Choroid plexus epithelial cell (primary cell): ENCODE measurements around the gene KBTBD6.
"Not testable (repeated sequence)": the region's sequence is repeated elsewhere in the genome, so short reads cannot be mapped to it uniquely, and the experiment has no call there.

Source experiments
- DNase-seq: peaks from one replicate; pipeline ENCODE4 v3.0.0-alpha.2; 2010; ENCODE audit warnings: low read depth
- H3K4me3 ChIP-seq: 2 replicates; pipeline ENCODE4 v1.5.1; 2011; ENCODE audit warnings: low read depth, mild to moderate bottlenecking, control low read depth, low read length, moderate library complexity
- TF ChIP-seq, protein P1 (sequence below): conservative IDR thresholded peaks from 2 replicates; pipeline ENCODE4 v1.5.1; 2011; ENCODE audit warnings: low read depth, mild to moderate bottlenecking, control low read depth, inconsistent platforms, low read length, moderate library complexity

KBTBD6 gene, protein sequence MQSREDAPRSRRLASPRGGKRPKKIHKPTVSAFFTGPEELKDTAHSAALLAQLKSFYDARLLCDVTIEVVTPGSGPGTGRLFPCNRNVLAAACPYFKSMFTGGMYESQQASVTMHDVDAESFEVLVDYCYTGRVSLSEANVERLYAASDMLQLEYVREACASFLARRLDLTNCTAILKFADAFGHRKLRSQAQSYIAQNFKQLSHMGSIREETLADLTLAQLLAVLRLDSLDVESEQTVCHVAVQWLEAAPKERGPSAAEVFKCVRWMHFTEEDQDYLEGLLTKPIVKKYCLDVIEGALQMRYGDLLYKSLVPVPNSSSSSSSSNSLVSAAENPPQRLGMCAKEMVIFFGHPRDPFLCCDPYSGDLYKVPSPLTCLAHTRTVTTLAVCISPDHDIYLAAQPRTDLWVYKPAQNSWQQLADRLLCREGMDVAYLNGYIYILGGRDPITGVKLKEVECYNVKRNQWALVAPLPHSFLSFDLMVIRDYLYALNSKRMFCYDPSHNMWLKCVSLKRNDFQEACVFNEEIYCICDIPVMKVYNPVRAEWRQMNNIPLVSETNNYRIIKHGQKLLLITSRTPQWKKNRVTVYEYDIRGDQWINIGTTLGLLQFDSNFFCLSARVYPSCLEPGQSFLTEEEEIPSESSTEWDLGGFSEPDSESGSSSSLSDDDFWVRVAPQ

GRCh38 chr13:41132512-41133152 is at the start of gene KBTBD6:
KBTBD6 (minus strand) TSS chr13:41132802; CDS start chr13:41132511, 291 bp downstream.
- H3K4me3 ChIP-seq = peak within 1 kb of the TSS; percentile 75
- DNase-seq = peak; percentile 99
- TF ChIP-seq, protein P1, sequence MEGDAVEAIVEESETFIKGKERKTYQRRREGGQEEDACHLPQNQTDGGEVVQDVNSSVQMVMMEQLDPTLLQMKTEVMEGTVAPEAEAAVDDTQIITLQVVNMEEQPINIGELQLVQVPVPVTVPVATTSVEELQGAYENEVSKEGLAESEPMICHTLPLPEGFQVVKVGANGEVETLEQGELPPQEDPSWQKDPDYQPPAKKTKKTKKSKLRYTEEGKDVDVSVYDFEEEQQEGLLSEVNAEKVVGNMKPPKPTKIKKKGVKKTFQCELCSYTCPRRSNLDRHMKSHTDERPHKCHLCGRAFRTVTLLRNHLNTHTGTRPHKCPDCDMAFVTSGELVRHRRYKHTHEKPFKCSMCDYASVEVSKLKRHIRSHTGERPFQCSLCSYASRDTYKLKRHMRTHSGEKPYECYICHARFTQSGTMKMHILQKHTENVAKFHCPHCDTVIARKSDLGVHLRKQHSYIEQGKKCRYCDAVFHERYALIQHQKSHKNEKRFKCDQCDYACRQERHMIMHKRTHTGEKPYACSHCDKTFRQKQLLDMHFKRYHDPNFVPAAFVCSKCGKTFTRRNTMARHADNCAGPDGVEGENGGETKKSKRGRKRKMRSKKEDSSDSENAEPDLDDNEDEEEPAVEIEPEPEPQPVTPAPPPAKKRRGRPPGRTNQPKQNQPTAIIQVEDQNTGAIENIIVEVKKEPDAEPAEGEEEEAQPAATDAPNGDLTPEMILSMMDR = no peak

DNA sequence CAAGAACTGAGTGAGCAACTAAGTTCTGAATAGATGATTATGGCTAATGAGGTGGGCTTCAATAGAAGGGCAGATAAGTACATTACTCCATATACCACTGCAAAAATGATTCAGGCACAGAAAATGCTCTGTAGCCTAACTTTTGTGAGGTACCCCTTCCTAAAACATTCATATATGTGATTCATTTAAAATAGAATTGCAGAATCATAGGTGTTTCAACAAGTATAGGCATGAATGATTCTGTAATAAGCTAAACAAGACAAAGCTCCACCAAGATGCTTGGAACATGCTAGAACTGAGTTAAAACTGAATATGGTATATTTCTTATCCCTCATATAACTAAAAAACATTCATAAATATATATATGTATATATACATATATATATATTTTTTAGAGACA is 49.6 kb upstream of the KBTBD6 start:
- H3K4me3 ChIP-seq = no peak overlapping the region
- TF ChIP-seq, protein P1 = no peak
- DNase-seq = no peak

DNA sequence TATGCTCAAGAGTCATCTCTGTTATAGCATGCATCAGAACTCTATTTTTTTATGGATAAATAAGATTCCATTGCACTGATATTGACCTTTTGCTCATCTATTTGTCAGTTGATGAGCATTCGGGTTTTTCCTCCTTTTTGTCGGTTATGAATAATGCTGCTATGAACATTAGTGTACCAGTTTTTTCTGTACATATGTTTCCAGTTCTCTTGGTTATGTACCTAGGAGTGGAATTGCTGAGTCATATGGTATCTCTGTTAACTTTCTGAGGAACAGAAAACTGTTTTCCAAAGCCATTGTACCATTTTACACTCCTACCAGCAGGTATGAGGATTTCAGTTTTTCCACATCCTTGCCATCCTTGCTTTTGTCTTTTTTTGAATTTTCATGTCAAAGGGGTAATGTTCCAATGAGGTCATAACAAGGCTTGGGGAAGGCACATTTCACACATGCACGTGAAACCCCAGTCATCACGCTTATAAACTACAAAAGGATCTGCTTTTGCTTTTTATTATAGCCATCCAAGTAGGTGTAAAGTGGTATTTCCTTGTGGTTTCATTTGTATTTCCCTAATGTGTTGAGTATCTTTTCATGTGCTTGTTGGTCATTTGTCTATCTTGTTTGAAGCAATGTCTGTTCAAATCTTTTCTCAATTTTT is 47.1 kb upstream of the KBTBD6 start:
- TF ChIP-seq, protein P1 = no peak
- H3K4me3 ChIP-seq = no peak overlapping the region
- peak; percentile 56 for DNase-seq

- H3K4me3 ChIP-seq = no peak overlapping the region
- TF ChIP-seq, protein P1 = no peak
- peak; percentile 45 for DNase-seq
These were observed 45.4 kb upstream of the KBTBD6 start for GRCh38 chr13:41178040-41178439.

DNA sequence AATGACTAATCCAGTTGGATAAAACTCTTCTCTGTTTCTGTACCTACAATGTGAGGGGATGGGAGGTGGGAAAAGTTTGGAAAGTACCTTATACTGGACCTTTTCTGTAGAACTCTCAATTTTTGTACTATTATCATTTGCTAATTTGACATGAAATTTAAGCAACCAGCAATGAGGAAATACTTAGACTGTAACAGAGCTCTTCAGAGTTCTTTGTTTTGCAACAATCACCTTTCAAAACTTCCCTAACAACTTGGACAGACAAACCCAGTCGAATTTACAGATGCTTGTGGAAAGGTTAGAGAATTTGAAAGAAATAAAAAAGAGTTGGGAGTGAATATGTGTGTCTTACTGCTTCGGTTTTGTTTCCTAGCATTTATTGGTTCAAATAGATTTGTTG is 45.0 kb upstream of the KBTBD6 start:
- no peak overlapping the region for H3K4me3 ChIP-seq
- no peak for DNase-seq
- TF ChIP-seq, protein P1 = no peak

DNA sequence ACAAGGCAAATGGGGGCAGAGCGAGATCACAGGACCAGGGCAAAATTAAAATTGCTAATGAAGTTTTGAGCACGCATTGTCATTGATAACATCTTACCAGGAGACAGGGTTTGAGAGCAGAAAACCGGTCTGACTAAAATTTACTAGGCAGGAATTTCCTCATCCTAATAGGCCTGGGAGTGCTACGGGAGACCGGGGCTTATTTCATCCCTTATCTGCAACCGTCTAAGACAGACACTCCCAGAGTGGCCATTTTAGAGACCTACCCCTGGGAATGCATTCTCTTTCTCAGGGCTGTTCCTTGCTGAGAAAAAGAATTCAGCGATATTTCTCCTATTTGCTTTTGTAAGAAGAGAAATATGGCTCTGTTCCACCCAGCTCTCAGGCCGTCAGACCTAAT is 43.0 kb upstream of the KBTBD6 start:
- H3K4me3 ChIP-seq, DNase-seq: not testable (repeated sequence)

GRCh38 chr13:41162151-41162550 is 29.5 kb upstream of the KBTBD6 start:
- no peak for DNase-seq
- no peak overlapping the region for H3K4me3 ChIP-seq
- TF ChIP-seq, protein P1 = no peak
